IPS DF 6.9 (cell line): ENCODE data around the gene NEK2.
"Not testable (repeated sequence)": the region's sequence is repeated elsewhere in the genome, so short reads cannot be mapped to it uniquely, and the experiment has no call there.

ENCODE experiments used
- DNase-seq: peaks from one replicate; pipeline ENCODE4 v3.0.0-alpha.2; 2013; ENCODE audit warnings: low read depth, low spot score
- H3K27ac ChIP-seq: one replicate; pipeline ENCODE4 v1.5.1; 2013; ENCODE audit warnings: low read length, control low read depth
- H3K27me3 ChIP-seq: 2 replicates; pipeline ENCODE4 v1.6.1; 2013; ENCODE audit warnings: mild to moderate bottlenecking, low read length; ENCODE audit not compliant: control insufficient read depth, insufficient read depth
- H3K36me3 ChIP-seq: 2 replicates; pipeline ENCODE4 v1.6.1; 2013; ENCODE audit warnings: low read length; ENCODE audit not compliant: control insufficient read depth, insufficient read depth
- H3K4me1 ChIP-seq: 2 replicates; pipeline ENCODE4 v1.6.1; 2013; ENCODE audit warnings: low read length; ENCODE audit not compliant: control insufficient read depth, insufficient read depth
- H3K4me3 ChIP-seq: 2 replicates; pipeline ENCODE4 v1.5.1; 2013; ENCODE audit warnings: mild to moderate bottlenecking, low read length
- H3K9me3 ChIP-seq: 2 replicates; pipeline ENCODE4 v1.6.1; 2013; ENCODE audit warnings: low read length, inconsistent platforms; ENCODE audit not compliant: control insufficient read depth, insufficient read depth
- WGBS: extraction: QIAGEN DNeasy Blood & Tissue Kit; methylation state at CpG from one replicate; pipeline ENCODE4 v1.1.7; 2013; ENCODE audit warnings: mixed read lengths, missing lambda C conversion rate; ENCODE audit not compliant: insufficient read length, insufficient coverage; 5-methylcytosine and 5-hydroxymethylcytosine counted together

NEK2 gene

DNA sequence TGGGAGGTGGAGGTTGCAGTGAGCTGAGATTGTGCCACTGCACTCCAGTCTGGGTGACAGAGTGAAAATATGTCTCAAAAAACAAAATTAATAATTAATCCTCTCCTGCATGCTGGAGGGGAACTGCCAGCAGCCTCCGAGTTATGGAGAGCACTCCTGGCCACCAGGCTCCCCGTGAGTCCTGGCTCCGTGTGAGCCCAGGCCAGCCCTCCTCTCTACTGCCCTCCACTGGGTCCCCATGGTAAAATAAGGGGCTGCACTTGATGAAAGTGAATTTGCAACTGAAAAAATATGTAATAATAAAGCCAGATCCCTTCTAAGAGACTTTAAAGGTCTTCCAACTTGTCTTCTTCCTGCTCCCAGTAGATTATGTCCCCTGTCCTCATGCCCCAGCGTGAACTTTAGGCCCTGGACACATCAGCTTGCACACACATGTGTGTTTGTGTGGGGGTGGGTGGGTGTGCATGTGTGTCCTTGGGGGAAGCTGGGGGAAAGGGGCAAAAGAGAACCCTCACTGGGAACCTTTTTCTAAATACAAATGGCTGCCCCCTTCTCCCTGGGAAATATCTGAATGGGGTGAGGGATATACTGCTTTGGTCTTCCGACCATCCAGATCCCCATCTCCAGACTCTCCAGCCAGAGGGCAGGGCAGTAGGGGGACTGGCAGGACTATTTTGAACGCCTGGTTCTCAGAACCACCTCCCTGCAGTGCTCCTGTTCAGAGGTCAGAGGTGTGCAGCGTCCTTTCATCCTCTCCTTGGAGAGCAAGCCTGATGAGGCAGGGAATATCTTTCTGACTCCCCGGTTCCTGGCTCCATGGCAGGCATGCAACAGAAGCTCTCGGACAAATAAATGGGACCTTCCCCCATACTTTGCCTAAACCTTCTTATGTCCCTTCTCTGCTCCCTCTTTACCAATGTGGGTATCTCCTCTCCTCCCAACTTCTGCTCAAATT, 26.2 kb downstream of the NEK2 start:
- H3K27ac ChIP-seq, result no peak overlapping the region
- H3K9me3 ChIP-seq, result no peaks in the 10 kb centered on the region
- no peak for DNase-seq
- no peaks in the 10 kb centered on the region for H3K27me3 ChIP-seq
- H3K4me1 ChIP-seq, result no peaks in the 10 kb centered on the region
- H3K36me3 ChIP-seq, result no peaks in the 10 kb centered on the region
- WGBS, result no CpG with 5 or more reads among the region's 9 CpGs
- H3K4me3 ChIP-seq, result no peak overlapping the region

DNA sequence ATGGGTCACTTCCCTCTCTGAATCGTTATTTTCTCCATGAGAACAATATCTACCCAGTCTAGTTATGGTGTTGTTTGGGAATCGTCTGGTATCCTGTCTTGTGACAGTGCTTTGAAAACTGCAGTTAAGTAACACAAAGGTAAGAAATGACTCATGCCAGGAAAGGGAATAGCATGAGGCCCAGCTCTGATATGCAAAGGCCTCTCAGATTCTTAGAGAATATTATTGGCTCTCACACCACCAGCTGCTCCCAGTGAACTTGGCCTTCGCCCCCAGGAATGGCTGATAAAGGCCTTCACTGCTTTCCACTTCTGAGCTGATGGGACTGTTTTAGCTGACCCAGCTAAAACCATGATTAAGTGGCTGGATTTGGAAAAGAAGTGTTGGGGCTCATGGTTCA, 27.1 kb downstream of the NEK2 start:
- H3K27ac ChIP-seq, result no peak overlapping the region
- no peaks in the 10 kb centered on the region for H3K4me1 ChIP-seq
- DNase-seq, result no peak
- H3K9me3 ChIP-seq, result no peaks in the 10 kb centered on the region
- no peak overlapping the region for H3K4me3 ChIP-seq
- WGBS, result no CpG with 5 or more reads among the region's 3 CpGs
- H3K36me3 ChIP-seq, result no peaks in the 10 kb centered on the region
- no peaks in the 10 kb centered on the region for H3K27me3 ChIP-seq

DNA sequence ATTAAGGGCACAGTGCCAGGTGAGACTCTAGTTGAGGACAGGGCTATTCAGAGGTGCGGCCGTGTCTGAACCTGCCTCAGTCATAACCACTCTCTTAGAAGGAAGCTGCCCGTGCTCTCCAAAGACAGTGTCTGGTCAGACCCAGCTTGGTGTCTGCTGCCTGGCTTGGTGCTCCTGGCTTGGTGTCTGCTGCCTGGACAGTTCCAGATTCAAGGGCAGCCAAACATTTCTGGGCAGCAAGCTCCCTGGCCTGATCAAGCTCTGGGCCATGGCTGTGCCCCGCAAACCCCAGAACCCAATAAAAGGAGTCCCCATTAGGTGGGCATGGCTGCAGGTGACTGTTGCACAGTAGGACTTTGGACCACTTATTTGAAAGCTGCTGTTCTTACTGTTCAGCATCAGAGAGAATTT, 27.7 kb downstream of the NEK2 start:
- H3K4me1 ChIP-seq, result no peaks in the 10 kb centered on the region
- H3K36me3 ChIP-seq, result no peaks in the 10 kb centered on the region
- no peaks in the 10 kb centered on the region for H3K9me3 ChIP-seq
- no peaks in the 10 kb centered on the region for H3K27me3 ChIP-seq
- DNase-seq, result no peak
- no peak overlapping the region for H3K27ac ChIP-seq
- no peak overlapping the region for H3K4me3 ChIP-seq
- WGBS, result no CpG with 5 or more reads among the region's 4 CpGs

DNA sequence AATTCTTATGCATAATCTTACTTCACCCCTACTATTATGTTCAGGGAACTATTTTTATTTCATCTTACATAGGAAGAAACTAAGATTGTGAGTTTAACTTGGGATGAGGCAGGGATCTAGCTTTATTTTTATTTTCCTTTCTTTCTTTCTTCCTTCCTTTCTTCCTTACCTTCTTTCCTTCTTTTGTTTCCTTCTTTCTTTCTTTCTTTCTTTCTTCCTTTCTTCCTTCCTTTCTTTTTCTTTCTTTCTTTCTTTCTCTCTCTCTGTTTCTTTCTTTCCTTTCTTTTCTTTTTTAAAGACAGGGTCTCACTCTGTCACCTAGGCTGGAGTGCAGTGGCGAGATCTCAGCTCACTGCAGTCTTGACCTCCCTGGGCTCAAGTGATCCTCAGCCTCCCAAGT, 28.9 kb downstream of the NEK2 start:
- Histone ChIP-seq H3K4me3 (no peak overlapping the region), H3K27me3 (no peaks in the 10 kb centered on the region), H3K9me3 (no peaks in the 10 kb centered on the region), H3K4me1 (no peaks in the 10 kb centered on the region), H3K27ac (no peak overlapping the region), H3K36me3 (no peaks in the 10 kb centered on the region)
- no peak for DNase-seq
- no CpG with 5 or more reads among the region's 1 CpG for WGBS

DNA sequence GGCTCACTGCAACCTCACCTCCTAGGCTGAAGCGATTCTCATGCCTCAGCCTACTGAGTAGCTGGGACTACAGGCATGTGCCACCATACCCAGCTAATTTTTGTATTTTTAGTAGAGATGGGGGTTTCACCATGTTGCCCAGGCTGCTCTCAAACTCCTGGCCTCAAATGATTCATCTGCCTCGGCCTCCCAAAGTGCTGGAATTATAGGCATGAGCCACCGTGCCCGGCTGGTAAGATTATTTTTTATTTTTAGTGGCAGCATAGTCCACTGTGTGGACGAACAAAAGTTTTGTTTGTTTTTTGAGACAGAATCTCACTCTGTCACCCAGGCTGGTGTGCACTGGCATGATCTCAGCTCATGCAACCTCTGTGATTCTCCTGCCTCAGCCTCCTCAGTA, 29.8 kb downstream of the NEK2 start:
- H3K36me3 ChIP-seq, DNase-seq, H3K4me1 ChIP-seq, H3K27me3 ChIP-seq, H3K9me3 ChIP-seq, H3K4me3 ChIP-seq, H3K27ac ChIP-seq: not testable (repeated sequence)
- no CpG with 5 or more reads among the region's 5 CpGs for WGBS

DNA sequence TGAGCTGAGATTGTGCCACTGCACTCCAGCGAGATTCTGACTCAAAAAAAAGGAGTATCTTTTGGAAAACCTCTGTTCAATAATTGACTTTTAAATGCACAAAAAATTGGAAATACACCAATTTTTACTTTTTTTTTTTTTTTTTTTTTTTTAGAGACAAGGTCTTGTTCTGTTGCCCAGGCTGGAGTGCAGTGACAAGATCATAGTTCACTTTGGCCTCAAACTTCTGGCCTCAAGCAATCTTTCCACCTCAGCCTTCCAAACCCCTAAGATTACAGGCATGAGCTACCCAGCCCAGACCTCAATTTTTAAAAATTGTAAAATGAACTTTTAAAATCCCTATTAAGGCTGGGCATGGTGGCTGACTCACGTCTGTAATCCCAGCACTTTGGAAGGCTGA, 30.8 kb downstream of the NEK2 start:
- Histone ChIP-seq H3K36me3 (no peaks in the 10 kb centered on the region), H3K9me3 (no peaks in the 10 kb centered on the region), H3K4me3 (no peak overlapping the region), H3K27me3 (no peaks in the 10 kb centered on the region), H3K4me1 (no peaks in the 10 kb centered on the region), H3K27ac (no peak overlapping the region)
- WGBS, result no CpG with 5 or more reads among the region's 2 CpGs
- no peak for DNase-seq

DNA sequence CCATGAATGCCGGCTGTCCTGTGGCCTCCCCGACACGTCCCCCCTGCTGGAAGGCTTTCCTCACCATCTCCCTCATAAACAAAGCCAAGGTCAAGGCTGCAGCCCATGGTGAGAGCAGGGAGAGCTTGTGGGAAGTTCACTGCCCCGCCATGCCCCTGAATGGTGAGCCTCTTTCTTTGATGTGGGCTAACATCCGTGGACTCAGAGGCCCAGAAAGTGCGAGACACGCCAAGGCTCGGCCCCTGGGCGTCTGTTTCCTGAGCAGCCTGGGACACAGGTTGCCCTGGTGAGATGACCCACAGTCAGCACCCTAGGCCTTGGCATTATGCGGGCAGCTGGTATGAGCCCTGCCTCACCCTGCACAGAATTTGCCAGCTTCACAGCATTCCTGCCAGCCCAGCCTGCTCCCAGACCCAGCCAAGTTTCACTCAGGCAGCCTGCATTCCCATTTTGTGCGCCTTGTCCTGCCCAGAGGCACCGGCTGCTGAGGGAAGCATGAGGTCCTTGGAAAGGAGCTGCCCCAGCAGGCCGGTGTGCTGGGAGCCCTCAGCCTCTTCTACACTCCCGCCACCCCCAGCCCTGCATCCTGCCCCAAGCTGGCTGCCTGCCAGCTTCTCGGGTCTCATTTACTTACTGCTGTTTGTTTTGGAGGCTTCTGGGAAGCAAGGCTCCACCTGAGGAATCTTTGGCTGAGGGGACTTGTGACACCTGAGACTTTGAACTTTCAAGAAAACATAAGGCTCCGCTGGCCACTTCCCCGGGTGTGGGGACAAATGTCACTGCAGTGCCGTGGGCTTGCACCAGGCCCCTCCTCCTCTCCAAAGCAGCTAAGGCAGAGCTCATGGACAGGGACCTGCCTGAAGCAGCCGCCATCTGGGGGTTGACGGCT, 31.9 kb downstream of the NEK2 start:
- H3K27ac ChIP-seq, result no peak overlapping the region
- no peaks in the 10 kb centered on the region for H3K36me3 ChIP-seq
- no peak for DNase-seq
- no CpG with 5 or more reads among the region's 20 CpGs for WGBS
- no peaks in the 10 kb centered on the region for H3K9me3 ChIP-seq
- H3K4me1 ChIP-seq, result no peaks in the 10 kb centered on the region
- H3K27me3 ChIP-seq, result no peaks in the 10 kb centered on the region
- no peak overlapping the region for H3K4me3 ChIP-seq

DNA sequence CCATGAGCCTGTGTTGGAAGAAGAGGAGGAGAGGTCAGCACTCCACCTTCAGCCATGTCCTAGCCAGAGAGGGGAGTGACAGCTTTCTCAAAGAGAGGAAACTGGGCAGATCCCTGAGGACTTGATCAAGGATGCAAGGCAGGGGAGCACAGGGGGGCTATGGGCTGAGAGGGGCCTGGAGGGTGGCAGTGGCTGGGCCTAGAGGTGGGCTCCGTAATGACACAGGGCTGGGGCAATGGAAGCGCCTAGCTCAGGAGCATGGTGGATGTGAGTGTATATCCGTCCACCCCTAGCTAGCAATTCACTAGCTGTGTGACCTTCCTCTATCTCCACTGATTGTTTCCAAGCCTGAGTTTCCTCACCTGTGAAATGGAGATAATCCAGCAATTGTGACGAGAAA, 32.6 kb downstream of the NEK2 start:
- H3K4me1 ChIP-seq, result no peaks in the 10 kb centered on the region
- H3K9me3 ChIP-seq, result no peaks in the 10 kb centered on the region
- no peak overlapping the region for H3K27ac ChIP-seq
- no peak overlapping the region for H3K4me3 ChIP-seq
- H3K27me3 ChIP-seq, result no peaks in the 10 kb centered on the region
- DNase-seq, result no peak
- WGBS, result no CpG with 5 or more reads among the region's 4 CpGs
- no peaks in the 10 kb centered on the region for H3K36me3 ChIP-seq

DNA sequence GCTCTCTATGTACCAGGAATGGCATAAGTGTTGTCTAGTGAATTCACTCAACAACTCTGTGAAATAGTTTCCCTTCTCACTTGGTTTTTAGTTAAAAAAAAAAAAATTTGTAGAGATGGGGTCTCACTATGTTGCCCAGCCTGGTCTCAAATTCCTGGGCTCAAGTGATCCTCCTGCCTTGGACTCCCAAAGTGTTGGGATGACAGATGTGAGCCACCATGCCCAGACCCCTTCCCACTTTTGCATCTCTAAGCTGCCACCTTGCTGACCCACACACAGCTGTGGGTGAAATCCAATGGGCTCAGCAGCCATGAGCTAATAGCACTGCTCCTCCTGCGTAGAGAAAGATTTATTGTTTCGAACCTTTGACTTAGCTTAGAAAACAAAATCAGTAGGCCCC, 33.5 kb downstream of the NEK2 start:
- Histone ChIP-seq H3K27ac (no peak overlapping the region), H3K4me1 (no peaks in the 10 kb centered on the region), H3K27me3 (no peaks in the 10 kb centered on the region), H3K9me3 (no peaks in the 10 kb centered on the region), H3K4me3 (no peak overlapping the region), H3K36me3 (no peaks in the 10 kb centered on the region)
- no CpG with 5 or more reads among the region's 2 CpGs for WGBS
- no peak for DNase-seq

DNA sequence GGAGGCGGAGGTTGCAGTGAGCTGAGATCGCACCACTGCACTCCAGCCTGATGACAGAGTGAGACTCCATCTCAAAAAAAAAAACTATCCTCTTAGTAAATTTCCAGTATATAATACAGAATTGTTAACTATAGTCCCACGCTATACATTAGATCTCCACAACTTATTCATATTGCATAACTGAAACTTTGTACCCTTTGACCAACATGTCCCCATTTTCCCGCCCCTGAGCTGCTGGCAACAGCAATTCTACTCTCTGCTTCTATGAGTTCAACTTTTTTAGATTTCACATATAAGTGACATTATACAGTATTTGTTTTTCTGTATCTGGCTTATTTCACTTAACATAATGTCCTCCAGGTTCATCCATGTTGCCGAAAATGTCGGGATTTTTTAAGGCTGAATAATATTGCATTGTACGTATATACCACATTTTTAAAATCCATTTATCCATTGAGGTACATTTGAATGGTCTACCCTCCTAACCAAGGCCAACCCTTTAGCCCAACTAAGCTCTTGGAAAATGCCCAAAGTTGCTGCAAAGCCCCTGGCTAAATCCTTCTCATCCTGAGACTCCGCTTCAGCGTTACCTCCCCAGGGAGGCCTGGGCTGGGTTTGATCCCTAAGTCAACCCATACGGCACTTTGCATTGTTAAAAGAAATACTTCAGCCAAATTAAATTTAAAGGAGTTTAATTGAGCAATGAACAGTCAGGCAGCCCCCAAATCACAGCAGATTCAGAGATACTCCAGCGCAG, 34.2 kb downstream of the NEK2 start:
- no peaks in the 10 kb centered on the region for H3K4me1 ChIP-seq
- WGBS, result no CpG with 5 or more reads among the region's 11 CpGs
- no peak overlapping the region for H3K27ac ChIP-seq

More for the DNA sequence above, 34.2 kb downstream of the NEK2 start:
- Histone ChIP-seq H3K27me3 (no peaks in the 10 kb centered on the region), H3K36me3 (no peaks in the 10 kb centered on the region), H3K4me3 (no peak overlapping the region), H3K9me3 (no peaks in the 10 kb centered on the region)
- no peak for DNase-seq
